Activated T-cell treated with anti-CD3 and anti-CD28 coated beads, Interleukin-2, amount 50 U/mL, for 1 hour (primary cell): ENCODE data around the gene SLC25A3.
"Not testable (repeated sequence)": the region's sequence is repeated elsewhere in the genome, so short reads cannot be mapped to it uniquely, and the experiment has no call there.

ENCODE experiments used
- DNase-seq: peaks from one replicate; pipeline ENCODE4 v3.0.0-alpha.2; 2020

SLC25A3 gene

GRCh38 chr12:98593351-98594049, at the start of gene SLC25A3:
Gene SLC25A3 (plus strand): TSS chr12:98593686. CDS start chr12:98593979, 293 bp downstream.
- DNase-seq, result peak; percentile 93

GRCh38 chr12:98543701-98544100, 49.8 kb upstream of the SLC25A3 start:
- DNase-seq, result no peak

DNA sequence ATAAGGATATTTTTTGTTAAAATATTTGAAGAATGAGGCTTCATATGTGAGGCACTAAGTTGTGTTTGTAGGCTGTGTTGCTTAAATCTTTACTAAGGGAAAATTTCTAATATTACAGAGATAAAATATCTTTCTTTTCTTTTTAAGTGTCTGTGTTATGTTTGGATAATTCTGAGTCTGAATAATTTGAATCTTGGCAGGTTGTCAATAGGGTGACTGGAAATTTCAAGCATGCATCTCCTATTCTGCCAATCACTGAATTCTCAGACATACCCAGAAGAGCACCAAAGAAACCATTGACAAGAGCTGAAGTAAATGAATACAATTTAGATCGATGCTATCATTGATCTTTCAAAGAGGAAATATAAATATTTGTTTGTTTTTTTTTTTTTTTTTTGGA, 48.7 kb upstream of the SLC25A3 start:
- no peak for DNase-seq

DNA sequence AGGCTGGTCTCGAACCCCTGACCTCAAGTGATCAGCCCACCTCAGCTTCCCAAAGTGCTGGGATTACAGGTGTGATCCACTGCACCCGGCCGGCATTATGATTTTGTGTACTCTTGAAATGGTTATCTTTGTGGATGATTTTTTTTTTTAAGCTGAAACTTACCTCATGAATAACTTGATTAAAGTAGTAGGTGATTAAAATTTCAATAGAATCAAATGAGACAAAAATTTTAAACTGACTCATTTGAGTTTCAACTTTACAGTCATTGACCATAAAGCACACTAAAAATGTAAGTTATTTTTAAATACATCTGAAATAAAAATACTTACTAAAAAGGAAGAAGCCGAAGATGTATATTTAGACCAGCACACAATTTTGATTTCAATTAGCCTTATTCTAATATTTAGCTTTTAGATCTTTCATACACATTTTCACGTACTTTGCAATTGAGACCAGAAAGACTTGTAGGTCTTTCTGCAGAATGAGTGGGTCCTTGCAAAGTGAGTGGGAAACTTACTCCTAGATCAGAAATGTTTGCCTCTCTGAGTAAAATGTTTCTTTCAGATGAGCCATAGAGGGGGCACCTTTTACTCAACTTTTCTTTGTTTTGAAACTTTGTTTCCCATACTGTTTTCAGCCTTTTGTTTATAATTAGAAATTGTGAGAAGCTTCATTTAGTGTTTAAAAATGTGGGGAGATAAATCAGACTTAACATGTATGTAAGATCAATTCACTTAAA, 43.9 kb upstream of the SLC25A3 start:
- no peak for DNase-seq

DNA sequence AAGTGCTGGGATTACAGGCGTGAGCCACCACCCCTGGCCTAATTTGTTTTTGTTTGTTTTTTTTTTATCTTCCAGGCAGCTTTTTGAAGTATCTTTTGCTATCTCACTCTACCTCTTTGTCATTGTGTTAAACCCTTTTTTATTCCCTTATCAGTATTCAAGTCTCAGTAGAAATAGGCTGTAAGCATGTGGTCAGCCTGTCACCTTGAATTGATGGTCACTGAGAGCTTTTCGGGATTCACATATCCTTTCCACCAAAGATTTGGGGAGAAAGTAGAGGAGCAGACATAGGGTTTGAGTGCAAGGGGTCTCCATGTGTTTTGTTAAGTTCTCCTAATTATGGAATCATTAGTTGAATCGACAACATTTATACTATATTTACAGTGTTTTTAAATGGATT, 41.7 kb upstream of the SLC25A3 start:
- DNase-seq, result no peak

DNA sequence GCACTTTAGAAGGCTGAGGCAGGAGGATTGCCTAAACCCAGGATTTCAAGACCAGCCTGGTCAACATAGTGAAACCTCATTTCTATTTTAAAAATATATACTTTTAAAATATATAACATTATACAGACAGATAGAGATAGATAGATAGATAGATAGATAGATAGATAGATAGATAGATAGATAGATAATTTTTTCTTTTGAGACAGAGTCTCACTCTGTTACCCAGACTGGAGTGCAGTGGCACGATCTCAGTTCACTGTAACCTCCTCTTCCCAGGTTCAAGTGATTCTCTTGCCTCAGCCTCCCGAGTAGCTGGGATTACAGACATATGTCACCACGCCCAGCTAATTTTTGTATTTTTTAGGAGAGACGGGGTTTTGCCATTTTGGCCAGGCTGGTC, 35.4 kb upstream of the SLC25A3 start:
- not testable (repeated sequence) for DNase-seq

- DNase-seq, result no peak
Measured at GRCh38 chr12:98559666-98560065, 33.8 kb upstream of the SLC25A3 start.

DNA sequence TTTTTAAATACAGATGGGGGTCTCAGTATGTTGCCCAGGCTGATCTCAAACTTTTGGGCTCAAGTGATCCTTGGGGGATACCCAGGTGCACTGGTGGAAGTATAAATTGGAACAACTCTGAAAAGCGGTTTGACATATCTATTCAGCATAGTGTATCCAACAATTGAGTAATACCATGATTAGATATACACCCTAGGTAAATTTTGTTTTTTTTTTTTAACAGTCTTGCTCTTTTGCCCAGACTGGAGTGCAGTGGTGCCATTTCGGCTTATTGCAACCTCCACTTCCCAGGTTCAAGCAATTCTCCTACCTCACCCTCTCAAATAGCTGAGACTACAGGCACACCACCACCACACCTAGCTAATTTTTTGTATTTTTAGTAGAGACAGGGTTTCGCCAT, 31.6 kb upstream of the SLC25A3 start:
- DNase-seq, result no peak

- no peak for DNase-seq
Measured at GRCh38 chr12:98572010-98572409, 21.5 kb upstream of the SLC25A3 start.

- no peak for DNase-seq
Measured at GRCh38 chr12:98574110-98574509, 19.4 kb upstream of the SLC25A3 start.

DNA sequence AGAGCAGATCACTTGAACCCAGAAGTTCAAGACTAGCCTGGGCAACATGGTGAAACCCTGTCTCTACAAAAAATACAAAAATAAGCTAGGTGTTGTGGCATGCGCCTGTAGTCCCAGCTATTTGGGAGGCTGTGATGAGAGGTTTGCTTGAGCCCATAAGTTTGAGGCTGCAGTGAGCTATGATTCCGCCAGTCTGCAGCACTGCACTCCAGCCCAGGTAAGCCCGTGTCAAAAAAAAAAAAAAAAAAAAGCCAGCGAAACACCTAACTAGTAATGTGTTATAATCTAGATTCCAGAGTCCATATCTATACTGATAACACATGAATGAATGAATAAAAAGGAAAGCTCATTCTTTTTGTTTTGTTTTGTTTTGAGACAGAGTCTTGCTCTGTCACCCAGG, 18.5 kb upstream of the SLC25A3 start:
- DNase-seq, result no peak

GRCh38 chr12:98576795-98577194, 16.7 kb upstream of the SLC25A3 start:
- DNase-seq, result not testable (repeated sequence)

DNA sequence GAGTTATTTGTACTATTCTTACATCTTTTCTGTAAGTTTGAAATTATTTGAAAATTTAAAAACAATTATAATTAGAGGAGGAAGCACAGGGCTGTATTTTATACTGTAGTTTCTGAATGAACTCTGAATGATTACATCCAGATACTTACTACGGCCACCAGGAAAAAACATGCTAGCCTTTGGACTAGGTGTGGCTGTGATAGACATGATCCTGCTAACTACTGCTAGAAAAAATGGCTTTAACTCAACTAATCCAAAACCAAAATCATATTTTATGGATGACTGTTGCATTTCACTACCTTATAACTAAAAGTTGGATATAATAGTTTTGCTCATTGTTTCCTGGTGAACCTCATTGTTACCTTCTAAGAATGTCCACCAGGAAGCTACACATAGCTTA, 15.1 kb upstream of the SLC25A3 start:
- DNase-seq, result no peak

DNA sequence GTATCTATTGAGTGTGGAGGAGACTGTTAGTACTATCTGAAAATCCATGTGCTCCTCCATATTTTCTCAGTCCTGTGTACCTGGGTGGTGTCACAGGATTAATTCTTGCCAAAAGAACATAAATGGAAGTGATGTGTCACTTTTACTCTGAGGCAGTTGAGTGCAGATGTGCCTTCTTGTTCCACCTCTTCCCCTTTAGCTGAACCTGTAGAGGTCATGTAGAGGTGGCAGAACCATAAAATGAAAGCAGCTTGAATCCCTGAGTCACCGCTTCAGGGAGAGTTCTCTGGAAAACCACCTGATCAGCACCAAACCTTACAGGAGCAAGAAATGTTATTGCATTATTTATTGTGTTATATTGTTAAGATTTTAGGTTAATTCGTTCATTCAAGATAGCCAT, 14.7 kb upstream of the SLC25A3 start:
- no peak for DNase-seq

GRCh38 chr12:98579347-98579746, 14.1 kb upstream of the SLC25A3 start:
- DNase-seq, result no peak

- no peak for DNase-seq
Measured at GRCh38 chr12:98579835-98580234, 13.7 kb upstream of the SLC25A3 start.

- DNase-seq, result no peak
Measured at GRCh38 chr12:98580695-98581094, 12.8 kb upstream of the SLC25A3 start.

GRCh38 chr12:98581101-98581500, 12.4 kb upstream of the SLC25A3 start:
- DNase-seq, result no peak

DNA sequence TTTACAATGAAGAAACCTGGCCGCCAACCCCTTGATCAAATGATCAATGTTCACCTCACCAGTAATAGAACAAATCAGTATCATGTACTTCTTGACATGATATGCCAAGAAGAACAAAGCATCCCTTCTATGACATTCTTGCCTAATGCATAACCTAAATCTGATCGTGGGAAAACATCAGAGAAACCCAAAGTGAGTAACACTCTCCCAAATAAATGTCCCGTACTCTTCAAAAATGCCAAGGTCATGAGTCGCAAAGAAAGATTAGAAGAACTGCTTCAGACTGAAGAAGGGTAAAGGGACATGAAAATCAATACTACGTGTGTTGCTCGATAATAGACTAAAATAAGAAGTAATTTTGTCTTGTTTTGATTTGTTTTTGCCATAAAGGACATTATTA, 11.4 kb upstream of the SLC25A3 start:
- no peak for DNase-seq

- DNase-seq, result no peak
Measured at GRCh38 chr12:98587084-98587483, 6.4 kb upstream of the SLC25A3 start.

- no peak for DNase-seq
Measured at GRCh38 chr12:98591209-98591608, 2.3 kb upstream of the SLC25A3 start.

DNA sequence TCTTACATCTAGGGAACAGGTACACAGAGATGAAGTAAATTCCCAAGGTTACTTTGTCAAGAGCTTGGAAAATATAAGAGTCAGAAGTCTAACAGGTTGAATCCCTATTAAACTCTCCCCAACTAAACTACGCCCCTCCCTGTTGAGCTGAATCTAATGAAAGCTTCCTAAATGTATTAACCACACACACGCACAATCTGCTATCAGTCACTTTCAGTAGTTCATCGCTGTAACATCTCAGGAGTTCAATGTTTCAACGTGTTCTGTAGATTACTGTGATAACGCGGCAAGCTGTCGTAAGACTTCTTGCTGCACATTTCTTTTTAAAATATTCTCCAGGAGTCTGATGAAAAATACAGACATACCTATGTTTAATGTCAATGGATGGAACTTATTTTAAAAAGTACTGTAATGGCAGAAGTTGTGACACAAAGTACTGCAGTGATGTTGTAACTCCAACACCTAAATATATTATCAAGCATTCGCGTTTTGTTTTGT, 612 bp upstream of the SLC25A3 start:
- no peak for DNase-seq

- no peak for DNase-seq
Measured at GRCh38 chr12:98594050-98594835, 757 bp downstream of the SLC25A3 start.
